Measurements from ENCODE around the gene TSHZ3. TPM values are rescaled to one million over a fixed set of nuclear protein-coding genes. Genes with fewer than 3 reads are reported as not detected.

Gene TSHZ3
- total and polyA plus RNA-seq, 12 donors: 2.6 to 9.3 (median 7.8) TPM

DNA sequence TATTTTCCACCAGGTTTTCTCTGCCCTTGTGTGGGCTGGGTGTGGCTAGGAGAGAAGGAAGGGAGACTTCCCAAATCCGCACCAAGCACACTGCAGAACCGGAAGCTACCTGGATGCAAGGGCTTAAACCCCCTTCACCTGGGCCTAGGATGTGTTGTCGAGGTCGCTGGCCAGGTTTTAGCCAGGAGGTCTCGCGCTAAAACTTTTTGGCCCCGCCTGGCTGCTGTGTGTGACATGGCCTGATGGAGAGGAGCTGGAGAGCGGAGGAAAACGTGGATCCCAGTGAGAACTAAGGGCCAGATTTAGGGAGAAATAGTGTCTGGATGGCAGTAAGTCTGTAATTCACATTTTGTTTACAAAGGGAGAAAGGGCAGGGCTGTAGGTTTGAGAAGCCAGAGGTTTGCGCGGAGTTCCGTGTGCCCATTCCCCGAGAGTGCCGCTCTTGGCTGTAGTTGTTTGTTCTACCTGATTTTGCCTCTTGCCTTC, 3.1 kb upstream of the TSHZ3 start:
- H3K4me3 ChIP-seq: no peak overlapping the region
- no peak for TF ChIP-seq POLR2A (IDR thresholded peaks at IDR 0.05)
- TF ChIP-seq, protein P1, sequence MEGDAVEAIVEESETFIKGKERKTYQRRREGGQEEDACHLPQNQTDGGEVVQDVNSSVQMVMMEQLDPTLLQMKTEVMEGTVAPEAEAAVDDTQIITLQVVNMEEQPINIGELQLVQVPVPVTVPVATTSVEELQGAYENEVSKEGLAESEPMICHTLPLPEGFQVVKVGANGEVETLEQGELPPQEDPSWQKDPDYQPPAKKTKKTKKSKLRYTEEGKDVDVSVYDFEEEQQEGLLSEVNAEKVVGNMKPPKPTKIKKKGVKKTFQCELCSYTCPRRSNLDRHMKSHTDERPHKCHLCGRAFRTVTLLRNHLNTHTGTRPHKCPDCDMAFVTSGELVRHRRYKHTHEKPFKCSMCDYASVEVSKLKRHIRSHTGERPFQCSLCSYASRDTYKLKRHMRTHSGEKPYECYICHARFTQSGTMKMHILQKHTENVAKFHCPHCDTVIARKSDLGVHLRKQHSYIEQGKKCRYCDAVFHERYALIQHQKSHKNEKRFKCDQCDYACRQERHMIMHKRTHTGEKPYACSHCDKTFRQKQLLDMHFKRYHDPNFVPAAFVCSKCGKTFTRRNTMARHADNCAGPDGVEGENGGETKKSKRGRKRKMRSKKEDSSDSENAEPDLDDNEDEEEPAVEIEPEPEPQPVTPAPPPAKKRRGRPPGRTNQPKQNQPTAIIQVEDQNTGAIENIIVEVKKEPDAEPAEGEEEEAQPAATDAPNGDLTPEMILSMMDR (IDR thresholded peaks at IDR 0.05): no peak
- H3K27ac ChIP-seq: no peak overlapping the region
- no peaks in the 10 kb centered on the region for H3K36me3 ChIP-seq (replicated peaks in 1 of 2)
- peak in 1 of 7 donors; percentile 47 for DNase-seq
- intact Hi-C loops (cut with DNase I): loop anchor here (10.0 kb wide), 2 partner anchors 558 to 678 kb away; no protein-coding TSS in a partner anchor
- peaks cover 25% of the 10 kb centered on the region for H3K27me3 ChIP-seq
- WGBS, 4 donors: 80 to 87% (median 84%) methylated on average over 14 of the region's 14 CpGs
- H3K9me3 ChIP-seq (replicated peaks in 1 of 3): no peaks in the 10 kb centered on the region
- H3K4me1 ChIP-seq (replicated peaks in 1 of 2): peaks cover 4 to 26% of the 10 kb centered on the region in 2 donors

DNA sequence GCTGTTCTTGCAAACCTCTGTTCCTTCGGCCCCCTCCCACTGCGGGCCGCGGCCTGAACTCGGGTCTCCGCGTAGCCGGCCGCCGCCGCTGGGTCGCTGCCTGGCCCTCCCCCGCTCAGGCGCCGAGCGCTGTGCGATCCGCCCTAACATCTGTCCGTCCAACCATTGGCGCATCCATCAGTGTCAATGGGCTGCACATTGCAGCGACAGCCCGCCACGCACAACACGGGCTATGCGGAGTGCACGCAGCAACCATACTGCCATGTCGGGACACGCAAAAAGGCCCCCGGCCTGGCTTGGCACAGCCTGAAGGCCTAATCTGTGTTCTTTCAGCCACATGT, 2.6 kb upstream of the TSHZ3 start:
- no peaks in the 10 kb centered on the region for H3K36me3 ChIP-seq (replicated peaks in 1 of 2)
- peak in 1 of 7 donors; percentile 51 for DNase-seq
- peaks cover 4 to 25% of the 10 kb centered on the region in 2 donors for H3K4me1 ChIP-seq (replicated peaks in 1 of 2)
- intact Hi-C loops (cut with DNase I): loop anchor here (10.0 kb wide), 2 partner anchors 557 to 677 kb away; no protein-coding TSS in a partner anchor
- peak overlapping the region in 2 of 4 donors; percentile 45 to 100 for H3K4me3 ChIP-seq
- no peak for TF ChIP-seq POLR2A (IDR thresholded peaks at IDR 0.05)
- TF ChIP-seq, protein P1 (IDR thresholded peaks at IDR 0.05): no peak
- WGBS, 4 donors: 17 to 41% (median 30%) methylated on average over 24 to 29 of the region's 29 CpGs
- peak overlapping the region in 1 of 5 donors; percentile 26 for H3K27ac ChIP-seq
- no peaks in the 10 kb centered on the region for H3K9me3 ChIP-seq (replicated peaks in 1 of 3)
- H3K27me3 ChIP-seq: peaks cover 21% of the 10 kb centered on the region

DNA sequence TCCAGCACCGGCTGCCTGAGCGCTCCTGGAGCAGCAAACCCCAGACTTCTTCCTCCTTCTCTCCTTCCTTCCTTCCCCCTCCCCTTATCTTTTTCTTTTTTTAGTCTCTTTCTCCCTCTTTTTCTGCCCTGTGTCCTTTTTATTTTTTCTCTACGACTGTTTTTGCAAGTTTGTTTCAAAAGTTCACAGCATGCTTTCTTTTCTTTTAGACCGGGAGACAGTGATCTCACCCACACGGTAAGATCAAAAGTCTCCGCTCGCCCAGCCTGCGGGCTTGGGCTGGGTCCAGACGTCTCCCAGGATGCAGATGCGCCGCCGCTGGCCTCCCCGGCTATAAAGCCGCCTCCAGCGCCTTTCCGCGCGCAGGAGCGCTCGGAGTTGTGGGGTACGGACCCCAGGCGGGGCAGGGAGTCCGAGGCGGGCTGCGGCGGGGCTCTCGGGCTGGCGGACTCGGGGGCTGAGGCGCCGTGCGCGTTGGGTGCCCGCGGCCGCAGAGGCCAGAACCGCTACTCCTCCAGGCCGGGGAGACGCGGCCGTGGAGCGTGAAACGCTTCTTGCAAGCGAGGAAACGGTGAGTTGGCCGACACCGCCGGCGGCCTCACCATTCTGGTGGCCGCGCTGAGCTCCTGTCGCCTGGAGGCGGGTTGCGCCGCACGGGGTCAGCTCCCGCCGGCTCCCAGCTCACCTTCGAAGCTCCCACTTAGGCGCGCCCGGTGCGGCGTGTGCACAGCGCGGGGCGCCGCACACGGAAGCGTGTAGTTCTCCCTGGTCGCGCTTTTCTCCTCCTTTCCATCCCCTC, 2.0 kb upstream of the TSHZ3 start:
- intact Hi-C loops (cut with DNase I): loop anchor here (10.0 kb wide), 2 partner anchors 556 to 676 kb away; no protein-coding TSS in a partner anchor
- Histone ChIP-seq H3K9me3 (replicated peaks in 1 of 3) (no peaks in the 10 kb centered on the region), H3K36me3 (replicated peaks in 1 of 2) (no peaks in the 10 kb centered on the region), H3K4me1 (replicated peaks in 1 of 2) (peaks cover 4 to 25% of the 10 kb centered on the region in 2 donors), H3K4me3 (peak overlapping the region in 3 of 4 donors; percentile 45 to 100 (median 45)), H3K27me3 (peaks cover 16% of the 10 kb centered on the region), H3K27ac (peak overlapping the region in 3 of 5 donors; percentile 77 to 90 (median 88))
- WGBS, 4 donors: 0 to 1% (median 1%) methylated on average over 38 to 72 of the region's 72 CpGs
- peak in 6 of 7 donors; percentile 30 to 46 (median 42) for DNase-seq
- TF ChIP-seq, protein P1 (IDR thresholded peaks at IDR 0.05): no peak
- no peak for TF ChIP-seq POLR2A (IDR thresholded peaks at IDR 0.05)

DNA sequence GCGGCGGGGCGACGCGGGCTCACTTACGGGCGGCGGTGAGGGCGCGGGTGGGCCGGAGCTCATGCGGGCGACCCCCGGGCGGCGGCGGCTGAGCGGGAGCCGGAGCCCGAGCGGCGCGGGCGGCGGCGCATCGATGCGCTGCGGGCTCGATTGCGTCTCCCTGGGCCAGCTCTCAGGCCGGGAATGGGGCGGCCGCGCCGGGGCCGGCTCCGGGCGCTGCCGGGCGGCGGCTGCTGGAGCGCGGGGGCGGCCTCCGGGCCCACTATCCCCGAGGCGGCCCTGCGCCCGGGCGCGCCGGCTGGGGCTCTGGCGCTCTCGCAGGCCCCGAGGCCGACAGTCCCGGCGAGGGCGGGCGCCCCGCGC, 1.4 kb upstream of the TSHZ3 start:
- H3K9me3 ChIP-seq (replicated peaks in 1 of 3): no peaks in the 10 kb centered on the region
- H3K4me1 ChIP-seq (replicated peaks in 1 of 2): peaks cover 4 to 27% of the 10 kb centered on the region in 2 donors
- intact Hi-C loops (cut with DNase I): loop anchor here (10.0 kb wide), 2 partner anchors 556 to 676 kb away; no protein-coding TSS in a partner anchor
- no peaks in the 10 kb centered on the region for H3K36me3 ChIP-seq (replicated peaks in 1 of 2)
- peak overlapping the region in 3 of 4 donors; percentile 56 to 100 (median 96) for H3K4me3 ChIP-seq
- H3K27me3 ChIP-seq: peaks cover 12% of the 10 kb centered on the region
- no peak for TF ChIP-seq POLR2A (IDR thresholded peaks at IDR 0.05)
- TF ChIP-seq, protein P1 (IDR thresholded peaks at IDR 0.05): no peak
- H3K27ac ChIP-seq: peak overlapping the region in 4 of 5 donors; percentile 67 to 90 (median 82)
- DNase-seq: peak in 6 of 7 donors; percentile 36 to 61 (median 48)
- 0 to 2% (median 0%) methylated on average over 19 to 63 of the region's 63 CpGs for WGBS, 4 donors
